Memory B cell (primary cell): ENCODE data around the gene IGSF9.

Experiments
- ATAC-seq: fragments of 150-1000 bp; cut with Tn5 transposase; 2 replicates; pipeline ENCODE4 v1.10.0; 2021; ENCODE audit warnings: low read depth, mild to moderate bottlenecking, moderate library complexity
- DNase-seq, 2 donors: peaks; one replicate each; pipeline ENCODE4 v3.0.0; 2022; ENCODE audit warnings: low spot score in 2 of 2
- H3K27ac Mint-ChIP-seq: one replicate; pipeline ENCODE4 v1.8.0; 2022; ENCODE audit warnings: mild to moderate bottlenecking, moderate library complexity, mixed read lengths
- H3K27me3 Mint-ChIP-seq: one replicate; pipeline ENCODE4 v1.8.0; 2022; ENCODE audit warnings: mixed read lengths
- H3K36me3 Mint-ChIP-seq: one replicate; pipeline ENCODE4 v1.8.0; 2022; ENCODE audit warnings: mild to moderate bottlenecking, mixed read lengths
- H3K4me1 Mint-ChIP-seq: one replicate; pipeline ENCODE4 v1.8.0; 2022; ENCODE audit warnings: mixed read lengths
- H3K4me3 Mint-ChIP-seq: one replicate; pipeline ENCODE4 v1.8.0; 2022; ENCODE audit warnings: mild to moderate bottlenecking, moderate library complexity, mixed read lengths
- H3K9me3 Mint-ChIP-seq: one replicate; pipeline ENCODE4 v1.8.0; 2022; ENCODE audit warnings: mixed read lengths

Gene IGSF9

DNA sequence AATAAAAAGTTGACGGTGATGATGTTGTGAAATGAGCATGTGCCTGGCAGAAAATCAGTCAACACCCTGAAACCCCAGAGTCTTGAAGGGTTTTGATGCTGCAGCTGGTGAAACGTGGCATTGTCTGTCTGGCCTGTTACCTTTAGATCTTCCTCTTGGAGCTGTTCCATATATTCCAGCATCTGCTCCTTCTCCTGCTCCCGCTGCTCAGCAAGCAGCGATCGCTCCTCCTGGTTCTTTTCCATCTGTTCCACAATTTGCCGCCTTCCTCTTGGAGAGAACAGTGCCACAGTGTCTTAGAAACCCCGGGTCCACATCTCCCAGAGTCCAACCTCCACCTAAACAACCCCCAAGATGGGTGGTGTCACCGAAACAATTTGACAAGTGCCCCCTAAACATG is 61.1 kb downstream of the IGSF9 start:
- no peaks in the 10 kb centered on the region for H3K36me3 Mint-ChIP-seq
- ATAC-seq (no peak), DNase-seq (no peak)
- no peaks in the 10 kb centered on the region for H3K9me3 Mint-ChIP-seq
- no peak overlapping the region for H3K27ac Mint-ChIP-seq
- H3K27me3 Mint-ChIP-seq: no peaks in the 10 kb centered on the region
- no peak overlapping the region for H3K4me3 Mint-ChIP-seq
- H3K4me1 Mint-ChIP-seq: peaks cover 8% of the 10 kb centered on the region

DNA sequence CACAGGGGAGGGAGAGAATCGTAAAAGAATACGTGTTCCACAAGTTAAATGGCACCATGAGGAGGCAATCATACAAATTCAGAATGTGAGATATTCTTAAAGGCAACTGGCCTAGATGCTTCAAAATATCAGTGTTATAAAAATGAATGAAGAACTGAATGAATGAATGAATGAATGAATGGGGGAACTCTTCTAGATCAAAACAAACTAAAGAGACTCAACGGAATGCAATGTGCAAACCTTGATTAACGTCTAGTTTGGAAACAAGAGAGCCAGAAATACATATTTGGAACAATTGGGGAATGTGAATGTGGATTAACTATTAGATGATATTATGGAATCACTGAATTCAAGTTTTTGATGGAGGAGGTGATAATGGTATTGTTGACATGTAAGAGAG is 62.3 kb downstream of the IGSF9 start:
- ATAC-seq (no peak), DNase-seq (no peak)
- no peaks in the 10 kb centered on the region for H3K27me3 Mint-ChIP-seq
- H3K9me3 Mint-ChIP-seq: no peaks in the 10 kb centered on the region
- peaks cover 5% of the 10 kb centered on the region for H3K4me1 Mint-ChIP-seq
- no peaks in the 10 kb centered on the region for H3K36me3 Mint-ChIP-seq
- H3K4me3 Mint-ChIP-seq: no peak overlapping the region
- no peak overlapping the region for H3K27ac Mint-ChIP-seq

DNA sequence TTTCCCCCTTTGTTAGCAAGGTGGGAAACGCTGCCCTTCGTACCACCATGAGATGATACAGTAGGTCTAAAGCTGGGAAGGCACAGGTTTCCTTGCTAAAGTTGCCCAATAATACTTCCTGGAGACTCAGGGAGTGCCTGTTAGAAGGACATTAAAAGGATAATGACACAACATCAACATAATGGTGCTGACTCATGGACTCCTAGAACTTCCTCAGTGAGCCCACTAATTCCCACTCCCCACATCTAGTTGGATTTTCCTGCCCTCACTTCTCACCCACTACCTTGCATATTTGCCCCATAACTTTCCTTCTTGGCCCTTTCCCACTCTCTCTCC is 62.9 kb downstream of the IGSF9 start:
- Mint-ChIP-seq H3K4me1 (peaks cover 5% of the 10 kb centered on the region), H3K36me3 (no peaks in the 10 kb centered on the region), H3K27ac (no peak overlapping the region), H3K9me3 (no peaks in the 10 kb centered on the region), H3K27me3 (no peaks in the 10 kb centered on the region), H3K4me3 (no peak overlapping the region)
- ATAC-seq: no peak
- DNase-seq: no peak

DNA sequence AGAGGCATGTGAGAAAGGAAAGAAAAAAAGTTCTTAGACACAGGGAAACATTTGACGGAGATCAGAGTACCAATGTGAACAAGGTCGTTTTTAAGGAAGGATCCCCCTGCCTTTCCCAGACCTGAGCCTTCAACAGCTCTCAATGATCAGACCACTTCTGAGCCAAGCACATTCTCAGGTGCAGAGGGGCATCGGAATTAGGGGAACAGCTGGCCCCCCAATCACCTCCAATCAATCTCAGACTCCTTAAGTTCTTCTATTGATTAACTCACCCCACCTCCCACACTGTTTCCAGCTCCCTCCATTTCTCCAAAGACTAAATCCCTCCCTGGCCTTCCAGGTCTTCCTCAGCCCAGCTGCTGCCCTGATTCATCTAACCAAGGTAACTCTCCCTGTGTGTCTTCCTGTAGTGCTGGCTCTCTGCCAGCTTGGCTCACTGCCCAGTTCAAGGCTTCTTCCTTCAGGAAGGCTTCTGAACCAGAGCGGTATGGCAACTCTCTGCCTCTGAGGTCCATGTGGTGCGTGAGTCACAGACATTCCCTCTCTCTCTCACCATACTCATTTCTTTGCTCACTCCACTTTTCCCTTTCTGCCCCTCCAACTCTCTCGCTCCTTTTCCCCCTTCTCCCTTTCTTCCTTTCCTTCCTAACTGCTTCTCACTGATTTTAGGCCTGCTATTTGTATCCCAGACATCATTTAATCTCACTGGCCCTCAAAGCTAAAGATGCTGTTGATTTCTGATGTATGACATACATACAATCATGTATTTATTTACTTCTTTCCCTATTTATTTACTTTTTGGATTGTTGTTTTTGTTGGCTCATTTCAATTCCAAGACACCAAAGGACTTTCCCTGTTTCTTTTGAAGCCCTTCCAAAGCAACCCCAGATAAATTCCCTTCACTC is 63.5 kb downstream of the IGSF9 start:
- Mint-ChIP-seq H3K36me3 (no peaks in the 10 kb centered on the region), H3K4me3 (no peak overlapping the region), H3K4me1 (no peaks in the 10 kb centered on the region), H3K27ac (no peak overlapping the region), H3K9me3 (no peaks in the 10 kb centered on the region), H3K27me3 (no peaks in the 10 kb centered on the region)
- ATAC-seq (no peak), DNase-seq (no peak)

DNA sequence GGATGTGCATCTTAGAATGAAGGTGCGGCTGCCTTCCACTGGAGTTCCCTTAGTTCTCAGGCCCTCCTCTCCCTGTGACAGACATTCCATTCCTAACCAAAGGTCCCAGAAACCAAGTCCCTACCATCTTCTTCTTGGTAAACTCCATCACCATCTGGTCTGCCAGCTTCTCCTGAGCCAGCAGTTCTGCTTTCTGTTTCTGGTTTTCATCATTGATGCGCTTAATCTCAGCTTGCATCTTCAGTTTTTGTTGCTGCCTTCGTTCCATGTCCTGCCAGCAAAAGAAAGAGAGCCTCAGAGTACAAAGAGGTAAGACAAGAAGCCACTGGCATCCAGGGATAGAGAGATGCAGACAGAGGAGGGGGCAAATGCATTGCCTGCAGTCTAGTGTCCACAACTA is 65.0 kb downstream of the IGSF9 start:
- Mint-ChIP-seq H3K27ac (no peak overlapping the region), H3K27me3 (no peaks in the 10 kb centered on the region)
- DNase-seq: no peak

DNA sequence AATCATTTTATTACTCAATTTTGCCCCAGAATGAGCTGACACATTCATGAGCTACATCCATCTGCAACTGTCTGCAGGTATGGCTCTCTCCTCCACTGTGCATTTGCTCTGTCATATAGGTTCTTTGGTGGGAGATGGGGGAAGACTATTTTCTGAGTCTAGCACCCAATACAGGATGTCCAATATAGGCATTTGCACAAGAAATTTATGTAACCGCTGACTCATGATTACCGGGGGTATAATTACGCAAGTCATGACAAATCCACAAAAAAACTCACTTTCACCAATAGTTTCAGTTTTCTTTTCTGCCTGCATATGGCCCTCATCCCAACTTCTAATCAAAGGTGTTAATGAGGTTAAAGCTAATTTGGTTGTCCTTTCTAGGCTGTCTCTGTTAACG is 65.4 kb downstream of the IGSF9 start:
- ATAC-seq (no peak), DNase-seq (no peak)
- H3K9me3 Mint-ChIP-seq: no peaks in the 10 kb centered on the region
- H3K36me3 Mint-ChIP-seq: peaks cover 4% of the 10 kb centered on the region
- no peak overlapping the region for H3K27ac Mint-ChIP-seq
- no peaks in the 10 kb centered on the region for H3K27me3 Mint-ChIP-seq
- H3K4me3 Mint-ChIP-seq: no peak overlapping the region
- H3K4me1 Mint-ChIP-seq: no peaks in the 10 kb centered on the region

More for the DNA sequence above, 65.0 kb downstream of the IGSF9 start:
- peaks cover 4% of the 10 kb centered on the region for H3K36me3 Mint-ChIP-seq
- H3K4me3 Mint-ChIP-seq: no peak overlapping the region
- no peaks in the 10 kb centered on the region for H3K9me3 Mint-ChIP-seq
- H3K4me1 Mint-ChIP-seq: no peaks in the 10 kb centered on the region
- ATAC-seq: no peak

DNA sequence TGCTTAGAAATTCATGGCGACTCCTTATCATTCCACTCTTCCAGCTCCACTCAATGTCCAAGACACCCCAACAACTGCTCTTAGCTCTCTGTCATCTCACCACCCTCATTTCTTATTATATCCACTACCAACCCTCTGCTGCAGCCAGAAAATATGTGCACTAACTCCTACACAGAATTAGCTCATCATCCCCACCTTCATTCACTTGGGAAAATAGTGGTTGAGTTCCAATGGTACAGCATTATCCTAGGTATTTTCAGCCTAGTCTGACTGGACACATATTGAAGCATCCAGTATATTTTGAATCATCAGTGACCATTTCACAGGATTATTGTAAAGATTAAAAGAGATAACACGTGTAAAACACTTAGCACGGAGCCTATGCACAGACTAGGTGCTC is 66.3 kb downstream of the IGSF9 start:
- Mint-ChIP-seq H3K4me1 (no peaks in the 10 kb centered on the region), H3K27me3 (peaks cover 1% of the 10 kb centered on the region), H3K4me3 (no peak overlapping the region), H3K9me3 (no peaks in the 10 kb centered on the region), H3K36me3 (peaks cover 4% of the 10 kb centered on the region), H3K27ac (no peak overlapping the region)
- no peak for DNase-seq
- ATAC-seq: no peak

DNA sequence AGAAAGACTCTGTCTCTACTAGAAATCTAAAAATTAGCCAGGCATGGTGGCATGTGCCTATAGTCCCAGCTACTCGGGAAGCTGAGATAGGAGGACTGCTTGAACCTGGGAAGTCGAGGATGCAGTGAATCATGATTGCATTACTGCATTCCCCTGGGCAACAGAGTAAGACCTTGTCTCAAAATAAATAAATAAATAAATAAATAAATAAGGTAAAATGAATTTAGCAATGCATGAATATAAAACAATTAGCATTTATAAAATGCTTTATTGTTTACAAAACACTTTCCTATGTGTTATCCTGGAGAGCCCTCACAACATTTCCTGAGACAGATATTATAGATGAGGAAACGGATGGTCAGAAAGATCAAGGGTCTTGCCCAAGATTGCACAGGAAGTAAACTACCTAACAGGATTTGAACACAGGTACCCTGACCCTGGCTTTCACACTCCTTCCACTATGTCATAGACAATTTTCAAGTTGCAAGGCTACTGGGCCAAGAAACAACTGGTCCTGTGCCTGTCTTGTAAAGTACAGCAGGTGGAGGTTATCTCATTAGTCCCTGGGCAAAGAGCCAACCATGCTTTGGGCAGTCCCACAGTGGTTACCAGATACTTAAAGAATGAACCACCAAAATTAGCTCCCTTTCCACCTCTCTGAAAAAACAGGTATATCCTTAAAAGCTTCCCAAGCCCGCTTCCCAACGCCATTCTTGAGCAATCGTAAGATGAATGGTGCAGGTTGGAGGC is 67.5 kb downstream of the IGSF9 start:
- Mint-ChIP-seq H3K9me3 (no peaks in the 10 kb centered on the region), H3K4me3 (no peak overlapping the region), H3K27ac (no peak overlapping the region), H3K36me3 (peaks cover 6% of the 10 kb centered on the region), H3K27me3 (peaks cover 2% of the 10 kb centered on the region), H3K4me1 (no peaks in the 10 kb centered on the region)
- ATAC-seq (no peak), DNase-seq (no peak)
